ENCODE results near the gene RHOF. TPM values are rescaled to one million over a fixed set of nuclear protein-coding genes. Genes with fewer than 3 reads are reported as not detected.

RHOF gene
- polyA plus RNA-seq, 1 donor, result 15.9 TPM

DNA sequence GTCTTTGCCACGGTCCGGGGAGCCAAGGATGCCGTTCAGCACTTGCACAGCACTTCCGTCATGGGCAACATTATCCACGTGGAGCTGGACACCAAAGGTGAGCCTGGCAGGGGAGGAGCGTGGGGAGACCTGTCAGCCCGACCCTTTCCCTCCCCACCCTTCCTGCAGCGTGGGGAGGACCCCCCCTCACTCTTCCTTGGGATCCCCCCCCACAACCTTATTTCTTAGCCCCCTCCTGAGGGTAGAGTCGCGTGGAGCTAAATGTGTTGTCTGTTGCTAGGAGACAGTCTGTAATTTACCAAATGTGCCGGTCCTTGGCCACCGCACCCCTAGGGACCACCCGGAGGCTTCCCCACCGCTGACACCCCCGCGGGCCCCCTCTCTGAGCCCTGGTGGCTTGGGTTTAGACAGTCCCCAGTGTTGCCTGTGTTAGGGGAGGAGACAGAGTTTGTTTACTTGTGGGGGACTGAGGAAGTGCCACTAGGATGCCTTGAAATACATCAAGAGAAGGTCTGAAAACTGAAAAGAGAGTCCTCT lies 12.6 kb upstream of the RHOF start:
- no peak for DNase-seq

- DNase-seq, result no peak
Measured at GRCh38 chr12:121805171-121806008, 11.9 kb upstream of the RHOF start.

DNA sequence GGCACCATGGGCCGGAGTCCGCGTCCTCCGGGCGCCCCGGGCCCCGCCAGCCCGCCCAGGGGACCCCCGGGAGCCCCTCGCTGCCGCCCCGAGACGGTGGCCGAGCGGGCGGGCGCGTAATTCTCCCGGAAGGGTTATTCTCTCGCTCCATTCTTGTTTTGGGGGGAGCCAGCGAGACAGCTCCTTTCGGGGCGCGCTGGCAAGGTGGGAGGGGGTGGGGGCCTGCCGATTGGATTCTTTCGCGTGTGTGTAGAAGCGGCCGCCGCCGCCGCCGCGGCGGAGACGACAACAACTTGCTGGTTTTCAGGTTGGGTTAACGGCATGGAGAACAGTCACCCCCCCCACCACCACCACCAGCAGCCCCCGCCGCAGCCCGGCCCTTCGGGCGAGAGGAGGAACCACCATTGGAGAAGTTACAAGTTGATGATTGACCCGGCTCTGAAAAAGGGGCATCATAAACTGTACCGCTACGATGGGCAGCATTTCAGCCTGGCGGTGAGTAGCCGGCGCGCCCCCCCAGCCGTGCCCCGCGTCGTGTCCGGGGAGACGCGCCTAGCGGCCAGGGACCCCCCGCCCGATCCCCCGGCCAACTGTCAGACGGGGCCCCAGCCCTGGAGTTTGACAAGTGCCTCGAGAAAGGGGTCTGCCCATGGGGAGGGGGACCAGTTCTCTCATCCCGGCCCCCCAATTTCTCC lies 11.1 kb upstream of the RHOF start:
- DNase-seq, result no peak

DNA sequence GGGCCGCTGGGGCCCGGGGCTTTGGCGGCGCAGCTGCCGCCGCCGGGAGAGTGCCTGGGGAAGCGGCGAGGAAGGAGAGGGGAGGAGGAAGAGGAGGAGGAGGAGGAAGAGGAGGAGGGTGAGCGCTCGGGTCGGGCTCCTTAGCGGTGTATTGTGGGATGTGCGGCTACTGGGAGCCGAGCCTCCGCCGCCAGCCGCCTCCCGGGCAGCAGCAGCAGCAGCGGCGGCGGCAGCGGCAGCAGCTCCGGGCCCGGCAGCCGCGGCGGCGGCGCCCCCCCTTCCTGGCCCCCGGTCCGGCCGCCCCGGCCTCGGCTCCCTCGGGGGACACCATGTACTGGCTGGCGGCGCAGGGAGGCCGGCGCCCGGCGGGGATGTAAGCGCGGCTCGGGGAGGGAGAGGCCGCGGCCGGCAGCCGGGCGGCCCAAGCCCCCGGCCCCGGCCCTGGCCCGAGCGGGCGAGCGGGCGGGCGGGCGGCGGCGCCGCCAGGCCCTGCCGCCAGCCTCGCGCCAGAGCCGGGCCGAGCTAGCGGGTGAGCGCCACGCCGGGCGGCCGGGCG lies 10.5 kb upstream of the RHOF start, which contains the start of gene SETD1B:
TSS of gene SETD1B (plus strand) at position 149 of the 556 bp plus-strand sequence. CDS start 729 bp downstream, outside the sequence.
- no peak for DNase-seq

DNA sequence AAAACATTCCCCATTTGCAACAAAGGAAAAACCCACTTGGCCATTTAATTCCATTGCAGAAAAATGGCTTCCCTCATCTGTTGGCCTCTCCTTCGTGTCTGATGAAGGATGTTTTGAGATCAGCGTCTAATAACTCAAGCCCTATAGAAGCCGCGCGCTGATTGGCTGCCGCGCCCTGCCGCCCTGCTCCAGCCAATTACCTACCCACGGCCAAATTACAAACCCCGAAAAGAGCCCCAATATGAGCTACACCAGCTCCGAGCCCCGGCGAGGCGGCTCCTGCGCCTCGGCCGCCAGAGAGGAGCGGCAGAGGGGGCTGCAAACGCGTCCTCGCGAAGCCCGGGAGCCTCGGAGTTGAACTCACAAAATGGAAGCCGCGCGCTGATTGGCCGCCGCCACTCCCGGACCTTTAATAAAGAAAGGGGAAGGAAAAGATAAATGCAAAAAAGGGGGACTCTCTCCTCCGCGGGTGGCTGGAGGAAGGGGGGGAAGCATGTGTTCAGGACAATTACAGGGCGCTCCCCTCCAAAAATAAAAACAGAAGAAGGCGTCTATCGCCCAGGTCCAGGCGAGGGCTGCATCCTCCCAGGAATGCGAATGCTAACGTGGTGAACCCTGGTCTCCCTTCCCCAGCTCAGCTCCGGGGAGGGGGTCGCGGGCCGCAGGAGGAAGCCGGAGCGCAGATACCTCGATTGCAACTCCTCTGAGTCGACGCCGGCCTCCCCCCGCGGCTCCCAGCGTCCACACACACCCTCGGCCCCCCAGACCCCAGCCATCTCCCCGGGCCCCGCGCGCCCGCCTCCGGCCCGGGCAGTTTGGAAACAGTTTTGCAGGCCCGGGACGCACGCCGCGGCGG lies 9.6 kb upstream of the RHOF start:
- peak; percentile 96 for DNase-seq

GRCh38 chr12:121802485-121802842 lies 9.0 kb upstream of the RHOF start:
- DNase-seq, result no peak

DNA sequence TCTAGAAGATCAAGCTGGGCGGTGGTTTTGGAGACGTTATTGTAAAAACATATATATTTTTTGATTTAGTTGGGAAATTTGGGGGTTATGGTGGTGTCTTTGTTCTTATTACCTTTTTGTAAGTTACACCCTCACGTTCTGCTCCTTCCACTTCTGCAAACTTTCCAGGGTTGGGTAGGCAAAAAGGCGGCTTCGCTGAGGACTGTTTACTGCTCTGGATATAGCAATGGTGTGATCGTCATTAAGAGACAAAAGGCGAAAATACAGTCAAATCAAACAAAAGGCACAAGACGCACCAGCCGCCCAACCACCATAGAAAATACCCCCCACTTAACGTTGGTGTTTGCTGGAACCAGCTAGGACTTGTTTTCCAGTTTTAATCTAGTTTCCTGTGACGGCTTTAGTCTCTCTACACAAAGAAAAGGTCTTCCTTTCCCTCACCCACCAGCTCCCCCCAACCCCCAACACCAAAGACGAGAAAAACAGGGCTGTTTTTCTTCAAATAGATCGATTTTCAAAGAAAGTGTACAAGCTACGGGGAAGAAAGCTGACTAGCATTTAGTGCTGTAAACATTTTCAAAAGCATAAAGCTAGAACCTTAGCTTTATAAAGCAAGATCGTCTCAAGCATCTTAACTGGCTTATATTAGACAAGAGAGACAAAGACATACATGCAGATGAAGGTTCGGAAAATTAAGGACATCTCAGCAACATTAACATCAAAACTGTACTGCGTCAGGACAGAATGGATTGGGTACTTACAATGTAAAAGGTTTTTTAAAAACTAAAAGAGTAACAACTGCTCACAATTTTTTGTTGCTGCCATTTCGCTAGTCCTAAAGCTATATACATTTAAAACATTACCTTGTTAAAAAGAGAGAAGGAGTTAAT lies 8.4 kb upstream of the RHOF start:
- DNase-seq, result no peak

DNA sequence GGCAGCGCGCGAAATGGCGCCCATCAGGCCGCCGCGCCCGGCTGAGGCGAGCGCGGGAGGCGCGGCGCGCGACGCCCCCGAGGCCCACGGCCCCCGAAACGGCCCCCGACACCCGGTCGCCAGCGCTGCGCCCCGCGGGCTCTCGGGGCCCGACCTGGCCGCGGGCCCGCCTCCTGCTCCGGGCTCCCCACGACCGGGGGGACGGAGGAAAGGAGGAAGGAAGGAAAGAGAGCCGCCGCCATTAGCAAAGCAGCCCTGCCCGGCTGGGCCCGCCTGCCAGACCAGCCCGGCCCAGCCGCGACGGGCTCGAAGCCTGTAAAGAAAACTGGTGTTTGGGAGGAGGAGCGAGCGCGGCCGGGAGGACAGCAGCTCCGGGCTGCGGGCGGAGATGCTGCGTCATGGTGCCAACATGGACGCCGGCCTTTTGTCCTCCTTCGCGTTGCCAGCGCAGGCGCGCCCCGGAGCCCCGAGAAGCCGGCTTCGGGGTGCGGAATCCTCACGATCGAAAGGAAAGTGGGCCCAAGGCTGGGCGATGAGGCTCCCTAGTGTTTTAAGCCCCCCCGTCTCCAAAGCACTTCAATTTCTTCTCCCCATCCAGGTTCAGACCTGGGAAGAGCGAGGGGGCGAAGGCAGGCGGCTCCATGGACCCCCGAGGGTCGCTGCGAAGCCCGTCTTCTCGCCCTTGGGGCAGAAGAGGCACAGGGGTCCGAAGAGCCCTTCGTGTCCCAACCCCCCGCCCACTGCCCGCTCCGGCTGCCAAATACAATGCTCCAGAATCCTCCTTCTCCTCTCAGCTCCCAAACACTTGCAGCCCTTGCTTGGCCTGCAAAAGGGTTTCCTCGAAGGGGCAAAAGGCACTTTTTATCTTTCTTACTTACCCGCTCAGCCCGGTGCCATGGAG lies 7.5 kb upstream of the RHOF start:
- no peak for DNase-seq

DNA sequence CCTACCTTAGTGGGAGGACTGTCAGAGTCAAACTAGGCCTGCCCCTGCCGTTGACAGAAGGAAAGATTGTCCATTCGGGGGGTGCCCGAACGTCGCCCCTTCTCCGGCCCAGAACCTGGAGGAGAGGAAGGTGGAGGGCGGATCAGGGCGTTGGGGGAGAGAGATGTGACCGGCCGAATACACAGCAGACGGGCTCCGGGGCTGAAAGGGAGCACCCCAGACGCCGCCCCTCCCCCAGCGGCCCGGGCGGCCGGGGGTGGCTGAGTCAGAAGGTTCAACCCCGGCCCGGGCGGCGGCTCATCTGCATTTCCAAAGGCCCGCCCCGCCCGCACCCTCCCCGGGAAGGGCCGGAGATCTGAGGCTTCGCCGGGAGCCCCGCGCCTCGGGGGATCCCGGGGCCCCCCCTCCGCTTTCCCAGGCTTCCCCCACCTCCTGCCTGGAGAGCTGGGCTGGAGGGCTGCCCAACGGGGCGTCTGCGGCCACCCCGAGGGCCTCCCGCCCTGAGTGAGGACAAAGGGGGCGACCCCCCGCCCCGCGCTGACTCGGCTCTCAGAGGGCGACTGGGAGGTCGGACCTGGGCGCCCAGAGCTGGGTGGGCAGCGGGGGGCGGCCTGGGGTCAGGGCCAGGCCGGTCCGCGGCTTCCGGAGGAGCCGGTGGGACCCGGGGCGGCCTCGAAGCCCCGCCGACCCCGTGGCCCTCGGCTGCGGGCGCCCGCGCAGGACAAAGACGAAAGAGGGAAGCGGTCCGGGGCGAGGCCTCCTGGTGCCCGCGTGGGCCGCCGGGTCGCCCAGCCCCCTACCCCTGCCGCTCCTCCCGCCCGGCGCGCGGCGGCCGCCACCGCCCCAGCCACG lies 6.6 kb upstream of the RHOF start:
- no peak for DNase-seq

DNA sequence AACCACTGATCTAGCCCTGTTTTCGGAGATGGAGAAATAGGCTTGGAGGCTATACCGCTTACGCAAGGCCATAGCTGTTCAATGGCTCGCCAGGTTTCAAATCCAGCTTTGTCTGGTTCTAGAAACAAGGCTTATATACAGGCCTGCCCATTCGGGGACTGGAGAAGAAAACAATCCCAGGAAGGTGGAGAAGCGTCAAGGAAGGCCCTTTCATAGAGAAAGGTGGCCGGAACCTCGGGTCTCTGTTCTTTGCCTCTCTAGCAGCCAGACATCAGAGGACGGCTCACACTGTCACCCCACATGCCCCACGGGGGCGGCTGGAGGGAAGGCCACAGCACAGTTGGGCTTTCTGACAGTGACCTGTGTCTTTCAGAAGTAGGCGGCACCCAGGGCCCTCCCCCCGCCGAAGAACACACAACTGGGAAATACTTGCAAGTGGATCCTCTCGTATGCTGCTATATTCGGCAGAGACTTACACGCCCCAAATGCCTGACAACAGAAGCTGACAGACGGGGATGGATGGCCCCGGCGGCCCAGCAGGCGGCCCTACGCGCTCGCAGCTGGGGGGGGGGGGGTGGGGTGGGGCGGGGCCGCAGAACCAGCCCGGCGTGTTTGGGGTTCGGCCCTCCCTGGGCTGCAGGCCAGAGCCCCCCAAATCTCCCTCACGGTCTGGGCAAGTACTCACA lies 5.8 kb upstream of the RHOF start:
- DNase-seq, result no peak

DNA sequence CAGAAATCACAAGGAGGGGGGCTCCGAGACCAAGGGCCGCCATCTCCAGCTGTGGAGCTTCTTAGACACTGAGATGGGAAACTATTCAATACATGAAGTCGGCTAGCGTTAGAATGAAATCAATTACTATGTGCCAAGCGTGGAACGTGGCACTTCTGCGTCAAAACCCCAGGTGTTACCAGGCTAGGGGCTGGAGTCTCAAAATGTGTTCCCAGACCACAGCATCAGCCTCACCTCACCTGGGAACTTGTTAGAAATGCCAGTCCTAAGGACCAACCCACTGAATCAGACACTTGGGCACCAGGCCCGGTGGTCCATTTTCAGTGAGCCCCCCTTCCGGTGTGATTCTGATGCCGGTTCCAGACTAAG lies 5.3 kb upstream of the RHOF start:
- no peak for DNase-seq

GRCh38 chr12:121797937-121798786 lies 4.7 kb upstream of the RHOF start:
- no peak for DNase-seq

DNA sequence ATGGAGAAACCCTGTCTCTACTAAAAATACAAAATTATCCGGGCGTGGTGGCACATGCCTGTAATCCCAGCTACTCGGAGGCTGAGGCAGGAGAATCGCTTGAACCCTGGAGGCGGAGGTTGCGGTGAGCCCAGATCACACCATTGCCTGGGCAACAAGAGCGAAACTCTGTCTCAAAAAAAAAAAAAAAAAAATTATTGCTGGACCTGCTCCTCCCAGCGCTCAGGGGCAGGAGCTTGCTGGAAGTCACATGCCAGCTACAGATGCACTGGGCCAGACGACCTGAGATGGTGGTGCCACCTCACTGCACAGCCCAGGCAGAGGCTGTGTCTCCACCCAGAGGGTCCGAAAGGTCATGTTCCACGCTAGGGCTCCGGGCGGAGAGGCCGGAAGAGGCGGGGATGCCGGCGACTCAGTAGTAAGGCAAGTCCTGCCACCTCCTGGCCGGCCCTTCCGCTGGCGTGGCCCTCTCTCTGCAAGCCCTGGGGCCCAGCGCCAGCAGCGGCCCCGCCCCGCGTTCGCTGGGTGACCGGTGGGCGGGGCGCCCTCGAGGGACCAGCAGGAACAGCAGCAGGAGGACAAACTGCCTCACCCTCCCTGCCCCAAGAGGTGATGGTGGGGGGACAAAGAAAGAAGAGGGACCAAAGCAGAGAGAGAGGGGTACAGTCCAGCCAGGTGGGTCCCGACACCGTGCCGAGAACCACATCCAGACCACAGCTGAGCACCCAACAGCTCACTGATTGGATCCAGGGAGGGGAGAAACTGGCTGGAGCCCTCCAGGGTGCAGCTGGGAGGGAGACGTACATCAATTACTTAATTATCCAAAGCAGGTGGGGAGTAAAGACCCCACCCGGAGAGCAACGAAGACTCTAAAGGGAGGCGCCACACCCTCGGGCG lies 3.6 kb upstream of the RHOF start:
- DNase-seq, result no peak

GRCh38 chr12:121795034-121795968 lies 1.8 kb upstream of the RHOF start:
- DNase-seq, result peak; percentile 88

DNA sequence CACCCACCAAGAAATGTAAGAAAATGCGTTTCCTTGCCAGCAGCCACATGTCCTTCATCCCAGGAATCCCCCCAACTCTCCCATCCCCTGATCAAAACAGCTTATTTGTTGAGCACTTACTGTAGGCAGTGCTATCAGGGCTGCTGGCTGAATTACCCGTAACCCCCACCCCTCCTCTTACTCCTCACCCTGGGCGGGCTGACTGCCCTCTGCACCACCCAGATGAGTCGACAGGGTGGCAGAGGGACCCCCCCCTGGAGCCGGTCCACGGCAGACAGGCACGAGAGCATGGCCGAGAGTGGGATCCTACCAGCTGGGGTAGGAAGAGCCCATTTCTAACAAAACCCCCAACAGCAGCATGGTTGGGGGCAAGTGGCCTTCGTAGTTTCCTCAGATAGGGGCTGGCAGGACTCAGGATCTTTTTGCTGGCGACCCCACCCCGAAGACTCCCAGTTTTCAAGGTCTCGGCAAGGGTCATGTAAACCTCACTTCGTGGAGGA lies 1.1 kb upstream of the RHOF start:
- no peak for DNase-seq

Data from left kidney (tissue), 2 donors.